DOHH2 (cell line): ENCODE data around the gene SELENOP.

Experiments
- EZH2phosphoT487 ChIP-seq: fragments of 200-600 bp; sonication (generic); IDR thresholded peaks from 2 replicates; pipeline ENCODE4 v1.6.1; 2017; ENCODE audit warnings: borderline replicate concordance, mild to moderate bottlenecking, antibody characterized with exemption, low read length, moderate library complexity, mixed read lengths
- TF ChIP-seq, protein P1 (sequence below): fragments of 200-600 bp; sonication (generic); IDR thresholded peaks from one replicate; pipeline ENCODE4 v1.5.1; 2014; ENCODE audit warnings: antibody characterized with exemption, mild to moderate bottlenecking, low read depth, low read length; ENCODE audit not compliant: poor library complexity, severe bottlenecking

DNA sequence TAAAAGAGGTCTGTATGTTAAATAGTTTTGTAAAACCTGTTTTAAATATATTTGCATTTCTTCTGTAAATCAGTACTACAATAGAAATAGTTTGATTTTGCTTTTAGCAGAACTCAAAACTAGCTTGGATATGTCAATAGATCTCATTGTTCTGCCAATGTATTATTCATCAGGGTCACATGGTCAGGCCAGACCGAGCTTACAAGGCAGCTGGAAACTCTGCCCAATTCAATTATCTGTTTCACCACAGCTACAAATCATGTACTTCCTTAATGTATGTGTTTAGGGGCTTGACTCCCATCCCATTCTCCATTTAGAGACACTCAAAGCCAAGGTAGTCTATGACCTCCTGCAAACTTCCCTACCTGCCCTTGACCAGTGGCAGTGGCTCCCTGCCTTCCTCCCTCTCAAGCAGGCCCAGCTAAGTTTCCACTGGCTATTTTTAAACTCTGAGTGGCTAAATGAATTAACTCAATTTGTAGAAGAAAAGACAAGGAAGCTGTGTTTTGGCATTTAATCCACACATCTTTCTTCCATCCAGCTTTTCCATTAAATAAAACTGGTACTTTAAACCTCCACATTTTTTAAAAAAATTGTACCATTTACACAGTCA, 46.4 kb upstream of the SELENOP start:
- TF ChIP-seq, protein P1, sequence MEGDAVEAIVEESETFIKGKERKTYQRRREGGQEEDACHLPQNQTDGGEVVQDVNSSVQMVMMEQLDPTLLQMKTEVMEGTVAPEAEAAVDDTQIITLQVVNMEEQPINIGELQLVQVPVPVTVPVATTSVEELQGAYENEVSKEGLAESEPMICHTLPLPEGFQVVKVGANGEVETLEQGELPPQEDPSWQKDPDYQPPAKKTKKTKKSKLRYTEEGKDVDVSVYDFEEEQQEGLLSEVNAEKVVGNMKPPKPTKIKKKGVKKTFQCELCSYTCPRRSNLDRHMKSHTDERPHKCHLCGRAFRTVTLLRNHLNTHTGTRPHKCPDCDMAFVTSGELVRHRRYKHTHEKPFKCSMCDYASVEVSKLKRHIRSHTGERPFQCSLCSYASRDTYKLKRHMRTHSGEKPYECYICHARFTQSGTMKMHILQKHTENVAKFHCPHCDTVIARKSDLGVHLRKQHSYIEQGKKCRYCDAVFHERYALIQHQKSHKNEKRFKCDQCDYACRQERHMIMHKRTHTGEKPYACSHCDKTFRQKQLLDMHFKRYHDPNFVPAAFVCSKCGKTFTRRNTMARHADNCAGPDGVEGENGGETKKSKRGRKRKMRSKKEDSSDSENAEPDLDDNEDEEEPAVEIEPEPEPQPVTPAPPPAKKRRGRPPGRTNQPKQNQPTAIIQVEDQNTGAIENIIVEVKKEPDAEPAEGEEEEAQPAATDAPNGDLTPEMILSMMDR: no peak
- TF ChIP-seq EZH2phosphoT487: no peak
